Measurements from ENCODE around the gene SENP3. TPM values are rescaled to one million over a fixed set of nuclear protein-coding genes. Genes with fewer than 3 reads are reported as not detected.

Gene SENP3
- total RNA-seq, 1 experiment from 2014 or later = 157 TPM

DNA sequence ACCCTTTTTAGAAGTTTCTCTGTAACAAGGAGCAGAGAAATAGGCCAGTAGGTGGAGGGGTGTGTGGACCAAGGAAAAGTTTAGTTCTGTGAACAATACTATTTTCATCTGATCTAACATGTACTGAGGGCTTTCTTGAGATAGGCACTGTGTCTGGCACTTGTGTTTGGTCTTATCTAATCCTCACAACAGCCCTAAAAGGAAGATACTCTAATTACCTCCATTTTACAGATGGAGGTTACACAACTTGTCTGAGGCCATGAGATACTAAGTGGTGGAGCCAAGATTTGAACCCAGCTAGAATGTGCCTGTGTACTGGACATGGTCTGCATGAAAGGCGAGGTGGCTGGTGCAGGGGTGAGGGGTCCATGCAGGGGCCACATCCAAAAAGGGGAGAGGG lies 8.4 kb upstream of the SENP3 start:
- no peak for DNase-seq (ENCODE audit: low spot score)
- in situ Hi-C loops (cut with HindIII; ENCODE audit: low sequenced_read_pairs) = no loop called here

DNA sequence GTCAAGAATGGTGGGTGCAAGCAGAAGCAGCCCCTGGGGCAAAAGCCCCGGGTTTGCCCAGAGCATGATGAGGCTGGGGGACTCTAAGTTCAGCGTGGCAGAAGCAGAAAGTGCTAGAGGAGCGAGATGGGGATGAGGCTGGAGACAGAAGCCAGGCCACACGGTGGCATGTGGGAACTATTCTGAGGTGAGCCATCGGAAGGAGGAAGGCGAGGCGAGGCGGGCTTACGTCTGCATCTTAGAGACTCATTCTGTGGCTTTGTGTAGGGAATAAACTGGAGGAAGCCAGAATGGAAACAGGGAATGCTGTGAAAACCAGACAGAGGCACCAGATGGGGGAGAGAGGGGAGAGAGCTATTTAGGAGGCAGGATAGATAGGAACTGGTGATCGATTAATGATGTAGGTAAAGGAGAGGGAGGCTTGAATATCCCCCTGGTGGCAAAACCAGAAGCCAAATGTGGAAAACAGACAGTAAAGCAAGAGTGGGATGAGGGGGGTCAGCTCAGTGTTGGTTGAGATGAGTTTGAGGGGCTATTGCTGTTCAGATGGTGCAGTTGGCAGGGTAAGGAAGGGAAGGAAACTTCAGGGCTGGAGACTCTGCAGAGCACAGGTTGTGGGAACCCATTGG lies 6.3 kb upstream of the SENP3 start:
- in situ Hi-C loops (cut with HindIII; ENCODE audit: low sequenced_read_pairs) = no loop called here
- no peak for DNase-seq (ENCODE audit: low spot score)

DNA sequence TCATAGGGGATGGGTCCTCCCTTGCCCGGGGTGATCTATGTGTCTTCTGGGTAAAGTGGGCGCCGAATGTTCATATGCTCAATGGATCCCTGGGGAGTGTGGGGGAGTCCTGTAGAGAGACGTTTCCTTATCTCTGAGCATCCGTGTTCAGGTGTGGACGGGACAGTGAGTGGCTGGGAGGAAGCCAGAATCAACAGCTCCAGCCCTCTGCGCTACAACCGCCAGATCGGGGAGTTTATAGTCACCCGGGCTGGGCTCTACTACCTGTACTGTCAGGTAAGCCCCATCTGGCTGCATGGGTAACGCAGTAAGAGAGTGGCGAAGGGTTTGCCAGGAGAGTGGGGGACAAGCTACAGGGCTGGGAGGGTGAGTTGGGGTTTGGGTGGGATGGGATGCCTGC lies 5.1 kb upstream of the SENP3 start:
- DNase-seq (ENCODE audit: low spot score) = no peak
- in situ Hi-C loops (cut with HindIII; ENCODE audit: low sequenced_read_pairs) = no loop called here

DNA sequence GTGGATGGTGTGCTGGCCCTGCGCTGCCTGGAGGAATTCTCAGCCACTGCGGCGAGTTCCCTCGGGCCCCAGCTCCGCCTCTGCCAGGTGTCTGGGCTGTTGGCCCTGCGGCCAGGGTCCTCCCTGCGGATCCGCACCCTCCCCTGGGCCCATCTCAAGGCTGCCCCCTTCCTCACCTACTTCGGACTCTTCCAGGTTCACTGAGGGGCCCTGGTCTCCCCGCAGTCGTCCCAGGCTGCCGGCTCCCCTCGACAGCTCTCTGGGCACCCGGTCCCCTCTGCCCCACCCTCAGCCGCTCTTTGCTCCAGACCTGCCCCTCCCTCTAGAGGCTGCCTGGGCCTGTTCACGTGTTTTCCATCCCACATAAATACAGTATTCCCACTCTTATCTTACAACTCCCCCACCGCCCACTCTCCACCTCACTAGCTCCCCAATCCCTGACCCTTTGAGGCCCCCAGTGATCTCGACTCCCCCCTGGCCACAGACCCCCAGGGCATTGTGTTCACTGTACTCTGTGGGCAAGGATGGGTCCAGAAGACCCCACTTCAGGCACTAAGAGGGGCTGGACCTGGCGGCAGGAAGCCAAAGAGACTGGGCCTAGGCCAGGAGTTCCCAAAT lies 4.5 kb upstream of the SENP3 start:
- in situ Hi-C loops (cut with HindIII; ENCODE audit: low sequenced_read_pairs) = no loop called here
- DNase-seq (ENCODE audit: low spot score) = no peak

DNA sequence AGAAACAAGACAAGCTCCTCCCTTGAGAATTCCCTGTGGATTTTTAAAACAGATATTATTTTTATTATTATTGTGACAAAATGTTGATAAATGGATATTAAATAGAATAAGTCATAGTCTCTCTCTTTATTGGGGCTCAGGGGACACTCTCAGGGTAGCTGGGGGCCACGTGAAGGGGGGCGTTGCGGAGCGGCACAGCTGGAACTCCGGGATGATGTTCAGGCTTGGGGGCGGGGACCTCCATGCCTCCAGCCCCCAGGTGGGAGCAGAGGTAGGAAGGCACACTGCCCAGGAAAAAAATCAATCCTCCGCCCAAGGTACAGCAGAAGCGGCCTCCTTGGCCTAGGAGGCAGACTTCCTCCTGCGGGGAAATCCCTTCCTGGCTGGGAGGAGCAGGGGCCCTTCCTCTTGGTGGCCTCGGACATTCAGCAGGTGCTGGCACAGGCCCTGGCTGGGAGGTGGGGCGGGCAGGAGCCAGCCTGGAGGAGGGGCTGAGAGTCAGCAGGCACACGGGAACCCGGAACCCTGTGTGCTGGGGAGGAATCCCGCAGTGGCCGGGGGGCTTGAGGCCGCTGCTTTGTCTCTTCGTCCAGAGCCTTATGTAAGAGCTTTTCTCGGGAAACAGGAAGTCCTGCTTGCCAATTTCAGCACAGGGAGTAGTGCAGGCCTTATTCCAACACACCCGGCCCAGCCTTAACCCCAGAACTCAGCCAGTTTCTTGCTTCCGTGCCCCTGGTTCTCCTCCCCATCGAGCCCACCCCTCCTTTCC lies 3.8 kb upstream of the SENP3 start:
- DNase-seq (ENCODE audit: low spot score) = peak; percentile 85
- in situ Hi-C loops (cut with HindIII; ENCODE audit: low sequenced_read_pairs) = no loop called here

DNA sequence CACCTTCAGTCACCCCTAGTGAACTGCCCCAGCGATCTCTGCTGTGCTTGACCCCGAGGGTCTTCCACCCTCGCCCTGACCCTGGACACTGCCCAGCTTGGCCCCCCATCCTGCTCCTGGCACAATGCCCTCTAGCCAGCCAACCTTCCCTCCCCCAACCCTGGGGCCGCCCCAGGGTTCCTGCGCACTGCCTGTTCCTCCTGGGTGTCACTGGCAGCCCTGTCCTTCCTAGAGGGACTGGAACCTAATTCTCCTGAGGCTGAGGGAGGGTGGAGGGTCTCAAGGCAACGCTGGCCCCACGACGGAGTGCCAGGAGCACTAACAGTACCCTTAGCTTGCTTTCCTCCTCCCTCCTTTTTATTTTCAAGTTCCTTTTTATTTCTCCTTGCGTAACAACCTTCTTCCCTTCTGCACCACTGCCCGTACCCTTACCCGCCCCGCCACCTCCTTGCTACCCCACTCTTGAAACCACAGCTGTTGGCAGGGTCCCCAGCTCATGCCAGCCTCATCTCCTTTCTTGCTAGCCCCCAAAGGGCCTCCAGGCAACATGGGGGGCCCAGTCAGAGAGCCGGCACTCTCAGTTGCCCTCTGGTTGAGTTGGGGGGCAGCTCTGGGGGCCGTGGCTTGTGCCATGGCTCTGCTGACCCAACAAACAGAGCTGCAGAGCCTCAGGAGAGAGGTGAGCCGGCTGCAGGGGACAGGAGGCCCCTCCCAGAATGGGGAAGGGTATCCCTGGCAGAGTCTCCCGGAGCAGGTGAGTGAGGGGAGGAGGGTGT lies 3.0 kb upstream of the SENP3 start, which contains the start of gene TNFSF13:
TSS of gene TNFSF13 (plus strand) at position 207 of the 776 bp plus-strand sequence. CDS start at position 497, 290 bp downstream.
- DNase-seq (ENCODE audit: low spot score) = no peak
- in situ Hi-C loops (cut with HindIII; ENCODE audit: low sequenced_read_pairs) = no loop called here

DNA sequence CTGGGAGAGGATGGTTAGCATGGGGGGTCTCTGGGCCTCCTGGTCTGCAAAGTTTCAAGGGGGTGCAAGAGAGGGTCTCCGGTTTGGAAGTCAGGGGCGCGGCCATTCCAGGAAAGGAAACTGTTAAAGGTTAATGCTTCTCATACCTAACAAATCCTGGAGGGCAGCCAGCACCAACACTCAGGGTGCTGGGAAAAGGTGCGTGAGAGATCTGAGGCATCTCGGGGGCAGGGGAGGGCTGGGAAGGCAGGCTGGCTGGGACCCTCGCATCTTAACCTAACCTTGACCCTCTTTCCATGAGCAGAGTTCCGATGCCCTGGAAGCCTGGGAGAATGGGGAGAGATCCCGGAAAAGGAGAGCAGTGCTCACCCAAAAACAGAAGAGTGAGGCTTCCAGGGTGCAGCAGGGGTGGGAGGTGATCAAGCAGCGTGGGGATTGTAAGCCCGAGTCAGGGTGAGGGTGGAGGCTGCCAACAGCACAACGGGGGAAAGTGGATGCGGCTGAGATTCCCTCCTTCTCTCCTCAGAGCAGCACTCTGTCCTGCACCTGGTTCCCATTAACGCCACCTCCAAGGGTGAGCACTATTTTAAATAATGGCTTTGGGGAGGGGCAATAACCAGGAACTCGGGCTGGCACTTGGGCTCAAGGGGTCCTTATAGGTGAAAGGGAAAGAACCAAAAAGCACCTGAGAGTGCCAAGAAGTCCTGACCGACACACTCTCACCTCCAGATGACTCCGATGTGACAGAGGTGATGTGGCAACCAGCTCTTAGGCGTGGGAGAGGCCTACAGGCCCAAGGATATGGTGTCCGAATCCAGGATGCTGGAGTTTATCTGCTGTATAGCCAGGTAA lies 2.2 kb upstream of the SENP3 start:
- DNase-seq (ENCODE audit: low spot score) = no peak
- in situ Hi-C loops (cut with HindIII; ENCODE audit: low sequenced_read_pairs) = no loop called here

DNA sequence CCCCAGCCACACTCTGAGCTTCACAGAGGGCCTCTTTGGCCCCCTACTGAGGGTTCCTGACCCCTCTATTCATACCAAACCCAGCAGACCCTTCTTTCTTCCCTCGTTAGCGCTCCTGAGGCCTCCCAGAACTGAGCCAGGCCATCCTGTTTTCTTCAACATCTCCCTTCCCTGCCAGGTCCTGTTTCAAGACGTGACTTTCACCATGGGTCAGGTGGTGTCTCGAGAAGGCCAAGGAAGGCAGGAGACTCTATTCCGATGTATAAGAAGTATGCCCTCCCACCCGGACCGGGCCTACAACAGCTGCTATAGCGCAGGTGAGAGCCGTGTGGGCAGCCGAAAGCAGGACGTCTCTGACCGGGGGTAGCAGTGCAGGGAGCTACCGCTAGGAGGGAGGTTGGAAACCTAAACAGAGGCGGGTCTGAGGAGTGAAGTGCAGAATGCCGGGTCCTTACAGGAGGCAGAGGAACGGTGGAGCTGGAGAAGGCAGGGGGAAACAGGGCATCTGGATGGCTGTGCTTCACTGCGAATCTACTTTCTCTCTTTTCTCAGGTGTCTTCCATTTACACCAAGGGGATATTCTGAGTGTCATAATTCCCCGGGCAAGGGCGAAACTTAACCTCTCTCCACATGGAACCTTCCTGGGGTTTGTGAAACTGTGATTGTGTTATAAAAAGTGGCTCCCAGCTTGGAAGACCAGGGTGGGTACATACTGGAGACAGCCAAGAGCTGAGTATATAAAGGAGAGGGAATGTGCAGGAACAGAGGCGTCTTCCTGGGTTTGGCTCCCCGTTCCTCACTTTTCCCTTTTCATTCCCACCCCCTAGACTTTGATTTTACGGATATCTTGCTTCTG lies 1.3 kb upstream of the SENP3 start:
- DNase-seq (ENCODE audit: low spot score) = no peak
- in situ Hi-C loops (cut with HindIII; ENCODE audit: low sequenced_read_pairs) = no loop called here

DNA sequence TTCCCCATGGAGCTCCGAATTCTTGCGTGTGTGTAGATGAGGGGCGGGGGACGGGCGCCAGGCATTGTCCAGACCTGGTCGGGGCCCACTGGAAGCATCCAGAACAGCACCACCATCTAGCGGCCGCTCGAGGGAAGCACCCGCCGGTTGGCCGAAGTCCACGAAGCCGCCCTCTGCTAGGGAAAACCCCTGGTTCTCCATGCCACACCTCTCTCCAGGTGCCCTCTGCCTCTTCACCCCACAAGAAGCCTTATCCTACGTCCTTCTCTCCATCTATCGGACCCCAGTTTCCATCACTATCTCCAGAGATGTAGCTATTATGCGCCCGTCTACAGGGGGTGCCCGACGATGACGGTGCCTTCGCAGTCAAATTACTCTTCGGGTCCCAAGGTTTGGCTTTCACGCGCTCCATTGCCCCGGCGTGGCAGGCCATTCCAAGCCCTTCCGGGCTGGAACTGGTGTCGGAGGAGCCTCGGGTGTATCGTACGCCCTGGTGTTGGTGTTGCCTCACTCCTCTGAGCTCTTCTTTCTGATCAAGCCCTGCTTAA lies 617 bp upstream of the SENP3 start:
- in situ Hi-C loops (cut with HindIII; ENCODE audit: low sequenced_read_pairs) = no loop called here
- DNase-seq (ENCODE audit: low spot score) = peak; percentile 88

DNA sequence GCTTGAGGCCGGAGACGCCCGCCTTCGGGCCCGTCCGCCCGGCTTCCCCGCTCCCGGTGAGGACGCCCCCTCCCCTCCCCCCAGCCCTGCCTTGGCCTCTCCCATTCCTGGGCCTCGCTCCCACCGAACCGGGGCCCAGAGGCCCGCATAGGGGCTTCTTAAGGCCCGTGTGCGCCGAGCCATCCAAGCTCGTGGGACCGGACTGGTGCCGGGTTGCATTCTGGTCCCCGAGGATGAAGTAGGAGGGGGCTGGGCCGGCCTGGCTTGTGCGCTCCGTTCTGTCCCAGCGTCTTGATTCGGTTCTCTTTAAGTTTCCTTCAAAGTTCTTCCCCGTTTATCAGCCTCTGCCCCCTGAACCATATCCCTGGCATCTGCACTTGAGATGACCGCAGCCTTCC lies 488 bp downstream of the SENP3 start:
- DNase-seq (ENCODE audit: low spot score) = no peak
- in situ Hi-C loops (cut with HindIII; ENCODE audit: low sequenced_read_pairs) = no loop called here

DNA sequence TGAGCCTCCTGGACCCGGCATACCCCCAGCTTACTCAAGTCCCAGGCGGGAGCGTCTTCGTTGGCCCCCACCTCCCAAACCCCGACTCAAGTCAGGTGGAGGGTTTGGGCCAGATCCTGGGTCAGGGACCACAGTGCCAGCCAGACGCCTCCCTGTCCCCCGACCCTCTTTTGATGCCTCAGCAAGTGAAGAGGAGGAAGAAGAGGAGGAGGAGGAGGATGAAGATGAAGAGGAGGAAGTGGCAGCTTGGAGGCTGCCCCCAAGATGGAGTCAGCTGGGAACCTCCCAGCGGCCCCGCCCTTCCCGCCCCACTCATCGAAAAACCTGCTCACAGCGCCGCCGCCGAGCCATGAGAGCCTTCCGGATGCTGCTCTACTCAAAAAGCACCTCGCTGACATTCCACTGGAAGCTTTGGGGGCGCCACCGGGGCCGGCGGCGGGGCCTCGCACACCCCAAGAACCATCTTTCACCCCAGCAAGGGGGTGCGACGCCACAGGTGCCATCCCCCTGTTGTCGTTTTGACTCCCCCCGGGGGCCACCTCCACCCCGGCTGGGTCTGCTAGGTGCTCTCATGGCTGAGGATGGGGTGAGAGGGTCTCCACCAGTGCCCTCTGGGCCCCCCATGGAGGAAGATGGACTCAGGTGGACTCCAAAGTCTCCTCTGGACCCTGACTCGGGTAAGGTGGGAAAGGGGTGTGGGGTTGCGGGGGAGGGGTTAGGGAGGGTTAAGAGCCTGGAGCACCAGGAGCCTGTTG lies 1.6 kb downstream of the SENP3 start:
- DNase-seq (ENCODE audit: low spot score) = no peak
- in situ Hi-C loops (cut with HindIII; ENCODE audit: low sequenced_read_pairs) = no loop called here

DNA sequence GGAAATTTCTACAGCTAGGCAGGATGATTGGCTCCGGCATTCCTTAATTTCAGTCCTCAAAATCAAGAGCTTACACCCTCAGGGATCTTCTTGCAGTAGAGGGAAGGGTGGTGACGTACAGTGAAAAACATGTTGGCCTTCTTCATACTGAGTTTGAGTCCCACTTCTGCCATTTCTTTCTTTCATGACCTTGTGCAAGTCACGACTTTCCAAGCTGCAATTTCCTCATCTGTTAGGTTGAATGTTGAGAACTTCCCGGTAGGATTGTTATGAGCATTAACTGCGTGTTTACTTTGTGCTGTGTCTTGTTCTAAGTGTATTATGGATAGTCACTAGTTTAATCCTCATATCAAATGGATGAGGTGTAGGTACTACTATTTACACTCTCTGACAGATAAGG lies 7.9 kb downstream of the SENP3 start:
- in situ Hi-C loops (cut with HindIII; ENCODE audit: low sequenced_read_pairs) = no loop called here
- no peak for DNase-seq (ENCODE audit: low spot score)

DNA sequence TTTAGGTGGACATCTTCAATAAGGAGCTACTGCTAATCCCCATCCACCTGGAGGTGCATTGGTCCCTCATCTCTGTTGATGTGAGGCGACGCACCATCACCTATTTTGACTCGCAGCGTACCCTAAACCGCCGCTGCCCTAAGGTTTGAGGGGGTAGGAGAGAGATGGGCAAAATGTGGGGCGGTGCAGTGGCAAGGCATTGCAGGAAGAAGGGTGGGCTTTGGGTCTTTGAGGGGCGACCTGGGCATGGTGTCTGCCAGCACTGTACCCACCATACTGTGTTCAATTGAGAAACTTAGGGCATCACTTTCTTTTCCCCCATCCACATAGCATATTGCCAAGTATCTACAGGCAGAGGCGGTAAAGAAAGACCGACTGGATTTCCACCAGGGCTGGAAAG lies 8.6 kb downstream of the SENP3 start:
- in situ Hi-C loops (cut with HindIII; ENCODE audit: low sequenced_read_pairs) = no loop called here

DNA sequence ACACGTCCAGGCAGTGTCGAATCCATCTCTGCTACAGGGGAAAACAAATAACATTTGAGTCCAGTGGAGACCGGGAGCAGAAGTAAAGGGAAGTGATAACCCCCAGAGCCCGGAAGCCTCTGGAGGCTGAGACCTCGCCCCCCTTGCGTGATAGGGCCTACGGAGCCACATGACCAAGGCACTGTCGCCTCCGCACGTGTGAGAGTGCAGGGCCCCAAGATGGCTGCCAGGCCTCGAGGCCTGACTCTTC lies 10.5 kb downstream of the SENP3 start:
- no peak for DNase-seq (ENCODE audit: low spot score)
- in situ Hi-C loops (cut with HindIII; ENCODE audit: low sequenced_read_pairs) = no loop called here

More for the DNA sequence above, 8.6 kb downstream of the SENP3 start:
- DNase-seq (ENCODE audit: low spot score) = no peak

DNA sequence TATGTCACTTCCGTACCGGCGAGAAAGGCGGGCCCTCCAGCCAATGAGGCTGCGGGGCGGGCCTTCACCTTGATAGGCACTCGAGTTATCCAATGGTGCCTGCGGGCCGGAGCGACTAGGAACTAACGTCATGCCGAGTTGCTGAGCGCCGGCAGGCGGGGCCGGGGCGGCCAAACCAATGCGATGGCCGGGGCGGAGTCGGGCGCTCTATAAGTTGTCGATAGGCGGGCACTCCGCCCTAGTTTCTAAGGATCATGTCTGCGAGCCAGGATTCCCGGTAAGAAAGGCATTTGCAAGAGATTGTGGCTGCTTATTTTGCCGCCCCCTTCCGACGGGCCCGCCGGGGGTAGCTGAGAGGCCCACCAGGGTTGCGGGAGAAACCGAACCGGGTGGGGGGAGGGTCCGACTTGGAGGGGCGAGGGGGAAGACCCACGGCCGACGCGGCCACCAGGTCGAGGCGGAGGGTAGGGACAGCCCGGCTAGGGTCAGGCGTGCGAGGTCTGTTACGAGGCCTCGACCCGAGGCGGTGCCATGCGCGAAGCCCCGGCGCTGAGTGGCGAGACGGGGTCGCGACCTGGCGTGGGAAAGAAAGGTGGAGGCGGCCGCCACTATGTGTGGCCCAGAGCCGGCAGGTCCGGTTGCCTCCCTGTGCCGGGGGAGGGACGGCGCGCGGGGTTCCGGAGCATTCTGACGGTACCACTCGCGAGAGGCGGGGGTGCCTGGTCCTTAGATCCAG lies 11.0 kb downstream of the SENP3 start:
- in situ Hi-C loops (cut with HindIII; ENCODE audit: low sequenced_read_pairs) = no loop called here

DNA sequence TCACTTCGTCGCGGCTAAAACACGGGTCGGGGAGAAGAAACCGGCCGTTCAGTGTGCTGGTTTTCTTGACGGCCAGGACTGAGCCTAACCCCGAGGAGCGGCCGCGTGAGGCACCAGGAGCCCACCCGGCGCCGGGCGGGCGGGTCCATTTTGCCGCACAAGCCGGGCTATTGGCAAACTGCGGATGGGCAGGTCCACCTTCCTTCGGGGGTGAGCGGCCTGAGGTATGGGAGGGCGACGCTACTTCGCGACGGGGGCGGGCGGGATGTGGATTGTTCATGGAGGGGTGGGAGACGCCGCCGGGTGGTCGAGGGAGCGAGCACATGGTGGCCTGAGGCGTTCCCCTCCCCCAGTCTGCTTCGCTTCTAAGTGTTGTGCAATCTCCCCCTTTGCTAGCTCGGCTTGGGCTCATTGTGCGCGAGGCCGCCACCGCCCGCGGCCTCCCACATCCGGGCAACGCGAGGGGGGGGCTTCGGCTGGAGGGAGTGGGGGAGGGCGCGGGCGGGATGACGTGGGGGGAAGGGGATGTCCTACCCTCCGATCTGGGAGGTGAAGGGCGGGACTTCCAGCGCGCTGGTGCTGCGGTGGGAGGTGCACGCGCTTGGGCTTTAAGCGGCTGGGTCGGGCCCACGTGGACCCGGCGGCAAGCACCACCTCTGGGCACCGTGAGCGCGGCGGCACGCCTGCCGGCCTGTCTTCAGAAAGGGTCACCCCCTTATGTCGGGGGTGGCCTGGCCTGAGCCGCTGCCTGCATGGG lies 11.8 kb downstream of the SENP3 start:
- in situ Hi-C loops (cut with HindIII; ENCODE audit: low sequenced_read_pairs) = no loop called here
- DNase-seq (ENCODE audit: low spot score) = peak; percentile 84

More for the DNA sequence above, 11.0 kb downstream of the SENP3 start:
- peak; percentile 100 for DNase-seq (ENCODE audit: low spot score)

Measured in G401 (cell line).